Kidney (tissue), 14 donors: ENCODE measurements around the gene MYO7B. TPM values are rescaled to one million over a fixed set of nuclear protein-coding genes. Genes with fewer than 3 reads are reported as not detected.

Experiments
- DNase-seq, 5 donors: peaks; one replicate each; pipeline ENCODE4 v3.0.0-alpha.2; 2013 to 2020
- FAIRE-seq: peaks from 2 replicates; lab custom pipeline; 2012; peaks lifted over from hg19 to GRCh38; lab: Jason Lieb, UNC
- H3K27ac ChIP-seq, 2 donors: one replicate each; pipeline ENCODE4 v1.7.0; 2013; ENCODE audit warnings: low read depth in 2 of 2, low read length in 2 of 2, inconsistent platforms in 1 of 2
- H3K27me3 ChIP-seq: one replicate; pipeline ENCODE4 v1.7.1; 2013; ENCODE audit warnings: low read length, inconsistent platforms; ENCODE audit not compliant: control insufficient read depth, insufficient read depth
- H3K36me3 ChIP-seq, 3 donors: one replicate each; pipeline versions ENCODE4 v1.7.0 to v1.7.1; 2013; ENCODE audit warnings: low read length in 3 of 3, control low read depth in 1 of 3, inconsistent platforms in 1 of 3; ENCODE audit not compliant: insufficient read depth in 3 of 3, control insufficient read depth in 2 of 3
- H3K4me1 ChIP-seq, 3 donors: one replicate each; pipeline versions ENCODE4 v1.7.0 to v1.7.1; 2013; ENCODE audit warnings: low read length in 3 of 3, inconsistent platforms in 1 of 3, low read depth in 1 of 3; ENCODE audit not compliant: control insufficient read depth in 2 of 3, insufficient read depth in 2 of 3
- H3K4me3 ChIP-seq, 3 donors: one replicate each; pipeline versions ENCODE4 v1.7.0 to v1.8.1; 2013; ENCODE audit warnings: low read length in 3 of 3, control low read depth in 1 of 3, inconsistent platforms in 1 of 3
- H3K9ac ChIP-seq, 3 donors: one replicate each; pipeline versions ENCODE4 v1.7.0 to v1.7.1; 2013; ENCODE audit warnings: low read length in 3 of 3, control low read depth in 1 of 3, inconsistent platforms in 1 of 3
- H3K9me3 ChIP-seq, 3 donors: one replicate each; pipeline versions ENCODE4 v1.7.0 to v1.7.1; 2013; ENCODE audit warnings: low read length in 3 of 3, control low read depth in 1 of 3, inconsistent platforms in 1 of 3; ENCODE audit not compliant: control insufficient read depth in 2 of 3, insufficient read depth in 1 of 3
- intact Hi-C: fragments of 100-400 bp; cut with DNase I; formaldehyde crosslinking; loops from one replicate; pipeline ENCODE4 v1.11.1; 2022
- polyA plus RNA-seq: library from polyadenylated mRNA; stranded (reverse); fragments of 350-450 nt; fragmentation: Illumina TruSeq; extraction: RNeasy Lipid Tissue Mini Kit (QIAGEN cat#74804); gene quantifications from one replicate; pipeline ENCODE4 v1.2.3, GENCODE V29; 2014; ENCODE audit warnings: low read depth, low replicate concordance; ENCODE audit not compliant: insufficient read depth
- total RNA-seq: library from RNA; stranded (reverse); fragmentation: NEBNext Ultra II Directional; extraction: Animal tissue kit (Norgen Biotek cat#: 25700); gene quantifications from one replicate; pipeline ENCODE4 v1.2.1, GENCODE V29; 2021
- TF ChIP-seq, protein P1 (sequence below): IDR thresholded peaks from 3 replicates; pipeline ENCODE4 v1.5.1; 2012; ENCODE audit warnings: mild to moderate bottlenecking, moderate library complexity, borderline replicate concordance; ENCODE audit not compliant: insufficient read depth; ENCODE audit errors: extremely low read depth
- donor health status: control.
- donor health status: control.
- donor health status: control.
- donor health status: control.
- donor health status: control.
- donor health status: DM: yes; HTN: yes; CAD: no.
- donor health status: Normal renal cell carcinoma (clear cell type).

MYO7B gene
- total and polyA plus RNA-seq, 2 donors from 2014 or later: 11.0 to 22.2 TPM

- Histone ChIP-seq H3K27me3 (no peaks in the 10 kb centered on the region), H3K4me1 (peaks cover 0 to 20% (median 0%) of the 10 kb centered on the region in 3 donors), H3K9ac (no peak overlapping the region), H3K27ac (no peak overlapping the region), H3K36me3 (no peaks in the 10 kb centered on the region), H3K9me3 (no peaks in the 10 kb centered on the region), H3K4me3 (no peak overlapping the region)
- FAIRE-seq (no peak), DNase-seq (no peak)
- intact Hi-C loops: no loop called here
- TF ChIP-seq, protein P1, sequence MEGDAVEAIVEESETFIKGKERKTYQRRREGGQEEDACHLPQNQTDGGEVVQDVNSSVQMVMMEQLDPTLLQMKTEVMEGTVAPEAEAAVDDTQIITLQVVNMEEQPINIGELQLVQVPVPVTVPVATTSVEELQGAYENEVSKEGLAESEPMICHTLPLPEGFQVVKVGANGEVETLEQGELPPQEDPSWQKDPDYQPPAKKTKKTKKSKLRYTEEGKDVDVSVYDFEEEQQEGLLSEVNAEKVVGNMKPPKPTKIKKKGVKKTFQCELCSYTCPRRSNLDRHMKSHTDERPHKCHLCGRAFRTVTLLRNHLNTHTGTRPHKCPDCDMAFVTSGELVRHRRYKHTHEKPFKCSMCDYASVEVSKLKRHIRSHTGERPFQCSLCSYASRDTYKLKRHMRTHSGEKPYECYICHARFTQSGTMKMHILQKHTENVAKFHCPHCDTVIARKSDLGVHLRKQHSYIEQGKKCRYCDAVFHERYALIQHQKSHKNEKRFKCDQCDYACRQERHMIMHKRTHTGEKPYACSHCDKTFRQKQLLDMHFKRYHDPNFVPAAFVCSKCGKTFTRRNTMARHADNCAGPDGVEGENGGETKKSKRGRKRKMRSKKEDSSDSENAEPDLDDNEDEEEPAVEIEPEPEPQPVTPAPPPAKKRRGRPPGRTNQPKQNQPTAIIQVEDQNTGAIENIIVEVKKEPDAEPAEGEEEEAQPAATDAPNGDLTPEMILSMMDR: no peak
Measured at GRCh38 chr2:127639111-127639474, 103.6 kb downstream of the MYO7B start.

- TF ChIP-seq, protein P1: no peak
- no peak overlapping the region for H3K9ac ChIP-seq
- FAIRE-seq: no peak
- no peaks in the 10 kb centered on the region for H3K36me3 ChIP-seq
- H3K9me3 ChIP-seq: no peaks in the 10 kb centered on the region
- H3K27me3 ChIP-seq: no peaks in the 10 kb centered on the region
- H3K4me3 ChIP-seq: no peak overlapping the region
- no peak for DNase-seq
- no peak overlapping the region for H3K27ac ChIP-seq
- intact Hi-C loops: no loop called here
- peaks cover 0 to 20% (median 0%) of the 10 kb centered on the region in 3 donors for H3K4me1 ChIP-seq
Measured at GRCh38 chr2:127640082-127641072, 104.9 kb downstream of the MYO7B start.

DNA sequence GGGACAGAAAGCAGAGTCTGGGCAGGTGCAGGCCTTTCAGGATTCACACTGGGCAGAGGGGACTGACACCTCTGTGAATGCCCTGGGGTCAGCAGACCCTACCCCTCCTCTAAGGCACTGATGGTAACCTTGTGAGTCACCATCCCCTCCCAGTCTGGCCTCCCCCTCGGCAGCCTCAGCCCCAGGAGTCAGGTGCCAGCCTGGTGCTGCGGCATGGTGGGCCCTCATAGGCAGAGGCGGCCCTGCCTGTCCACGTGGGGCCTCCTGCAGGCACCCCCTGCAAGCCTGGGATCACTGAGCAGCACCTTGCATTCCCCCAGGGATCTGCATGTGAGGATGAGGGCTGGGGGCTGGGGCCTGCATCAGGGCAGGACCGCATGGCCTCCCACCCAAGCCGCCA is 105.7 kb downstream of the MYO7B start:
- no peak for FAIRE-seq
- TF ChIP-seq, protein P1: no peak
- Histone ChIP-seq H3K9me3 (no peaks in the 10 kb centered on the region), H3K4me3 (no peak overlapping the region), H3K9ac (no peak overlapping the region), H3K27me3 (no peaks in the 10 kb centered on the region), H3K36me3 (no peaks in the 10 kb centered on the region), H3K27ac (no peak overlapping the region), H3K4me1 (peaks cover 0 to 20% (median 0%) of the 10 kb centered on the region in 3 donors)
- intact Hi-C loops: no loop called here
- DNase-seq: no peak
